Endothelial cell of umbilical vein (primary cell): ENCODE data around the gene BTF3L4. TPM values are rescaled to one million over a fixed set of nuclear protein-coding genes. Genes with fewer than 3 reads are reported as not detected.

ENCODE experiments used
- BruUV-seq: library from RNA; stranded (reverse); fragments of 400-500 nt; replicated peaks from 2 replicates; lab custom pipeline; 2021; lab: Mats Ljungman, UMichigan
- CTCF ChIA-PET: fragments of 300-600, 350-600 bp; sonication (Branson Sonifier 250); formaldehyde crosslinking; loops from one replicate; lab custom pipeline; 2021; ENCODE audit warnings: antibody characterized with exemption, inconsistent platforms; lab: Charles Lee
- POLR2A ChIA-PET: fragments of 300-600, 350-600 bp; sonication (Branson Sonifier 250); formaldehyde crosslinking; loops from one replicate; lab custom pipeline; 2021; ENCODE audit warnings: antibody characterized with exemption, inconsistent platforms; lab: Charles Lee
- DNase-seq: peaks from one replicate; pipeline ENCODE4 v3.0.0-alpha.2; 2011; ENCODE audit warnings: low read depth, low spot score
- FAIRE-seq: peaks from 2 replicates; lab custom pipeline; 2011; peaks lifted over from hg19 to GRCh38; lab: Jason Lieb, UNC
- H2AFZ ChIP-seq: 2 replicates; pipeline ENCODE4 v1.6.0; 2012; ENCODE audit warnings: low read depth, low read length, control low read depth, inconsistent platforms
- H3K27ac ChIP-seq: 2 replicates; pipeline ENCODE4 v1.5.1; 2011; ENCODE audit warnings: low read depth, mild to moderate bottlenecking, control low read depth, low read length, moderate library complexity; ENCODE audit not compliant: insufficient read depth
- H3K27me3 ChIP-seq, 2 experiments: 2 replicates each; pipeline versions ENCODE4 v1.6.0 to v1.6.1; 2011; ENCODE audit warnings: low read length in 2 of 2, mixed read lengths in 1 of 2; ENCODE audit not compliant: control insufficient read depth in 2 of 2, insufficient read depth in 2 of 2
- H3K36me3 ChIP-seq, 2 experiments: 2 replicates in 1 of 2; 3 replicates in 1 of 2; pipeline ENCODE4 v1.5.1; 2011; ENCODE audit warnings: low read length in 2 of 2, mild to moderate bottlenecking in 1 of 2, moderate library complexity in 1 of 2; ENCODE audit not compliant: control insufficient read depth in 2 of 2, insufficient read depth in 2 of 2; ENCODE audit errors: extremely low read depth in 1 of 2
- H3K4me1 ChIP-seq: 3 replicates; pipeline ENCODE4 v1.5.1; 2011; ENCODE audit warnings: mild to moderate bottlenecking, low read length; ENCODE audit not compliant: control insufficient read depth, insufficient read depth; ENCODE audit errors: extremely low read depth
- H3K4me2 ChIP-seq: 2 replicates; pipeline ENCODE4 v1.6.1; 2011; ENCODE audit warnings: low read length, control low read depth, mixed read lengths; ENCODE audit not compliant: insufficient read depth
- H3K4me3 ChIP-seq, 3 experiments: fragments of 200-600 bp in 1 of 3; sonication (generic), shearing (Covaris generic) in 1 of 3; replicated peaks in 1 of 3; 2 replicates each; pipeline ENCODE4 v1.5.1; 2011 to 2016; ENCODE audit warnings: control low read depth in 3 of 3, low read length in 3 of 3, mild to moderate bottlenecking in 2 of 3, inconsistent platforms in 1 of 3, low read depth in 1 of 3, moderate library complexity in 1 of 3; ENCODE audit not compliant: insufficient read depth in 1 of 3
- H3K79me2 ChIP-seq: 2 replicates; pipeline ENCODE4 v1.6.0; 2012; ENCODE audit warnings: low read length, inconsistent platforms; ENCODE audit not compliant: control insufficient read depth, insufficient read depth
- H3K9ac ChIP-seq: replicated peaks from 2 replicates; pipeline ENCODE3; 2011; ENCODE audit warnings: low read length, control low read depth; ENCODE audit not compliant: insufficient read depth; ENCODE audit errors: extremely low read depth
- H3K9me1 ChIP-seq: replicated peaks from 3 replicates; pipeline ENCODE4 v1.6.0; 2011; ENCODE audit warnings: mild to moderate bottlenecking, low read length; ENCODE audit not compliant: control insufficient read depth, insufficient read depth; ENCODE audit errors: extremely low read depth
- H3K9me3 ChIP-seq: replicated peaks from 2 replicates; pipeline ENCODE4 v1.5.1; 2012; ENCODE audit warnings: low read length, inconsistent platforms; ENCODE audit not compliant: control insufficient read depth, insufficient read depth
- H4K20me1 ChIP-seq: replicated peaks from 2 replicates; pipeline ENCODE3; 2011; ENCODE audit warnings: mild to moderate bottlenecking, low read length; ENCODE audit not compliant: control insufficient read depth, insufficient read depth; ENCODE audit errors: extremely low read depth
- CTCF ChIP-seq, 2 donors: IDR thresholded peaks; 1 replicate in 1 of 2; 2 replicates in 1 of 2; pipeline ENCODE4 v1.5.1; 2011; ENCODE audit warnings: low read length in 2 of 2, mild to moderate bottlenecking in 2 of 2, moderate library complexity in 2 of 2, control low read depth in 1 of 2, inconsistent platforms in 1 of 2, low read depth in 1 of 2; ENCODE audit not compliant: insufficient read depth in 1 of 2; ENCODE audit errors: extremely low read depth in 1 of 2
- EZH2 ChIP-seq: IDR thresholded peaks from 2 replicates; pipeline ENCODE4 v1.6.1; 2012; ENCODE audit warnings: borderline replicate concordance, low read depth, mild to moderate bottlenecking, moderate library complexity, low read length, inconsistent platforms; ENCODE audit not compliant: severe bottlenecking
- FOS ChIP-seq: IDR thresholded peaks from 2 replicates; pipeline ENCODE4 v1.6.1; 2011; ENCODE audit warnings: mild to moderate bottlenecking, low read length, moderate library complexity, borderline replicate concordance; ENCODE audit not compliant: insufficient read depth
- GATA2 ChIP-seq: IDR thresholded peaks from 2 replicates; pipeline ENCODE4 v1.7.0; 2011; ENCODE audit warnings: low read depth, mild to moderate bottlenecking, moderate library complexity, mixed read lengths, low read length; ENCODE audit not compliant: insufficient read length, insufficient read depth
- JUN ChIP-seq: IDR thresholded peaks from 2 replicates; pipeline ENCODE4 v1.6.1; 2011; ENCODE audit warnings: borderline replicate concordance, low read depth; ENCODE audit not compliant: insufficient read length, insufficient read depth
- MAX ChIP-seq: IDR thresholded peaks from 2 replicates; pipeline ENCODE4 v1.6.1; 2011; ENCODE audit not compliant: insufficient read depth, insufficient read length
- MYC ChIP-seq: IDR thresholded peaks from one replicate; pipeline ENCODE4 v1.6.1; 2011; ENCODE audit warnings: mild to moderate bottlenecking, low read depth, low read length
- POLR2A ChIP-seq: IDR thresholded peaks from 2 replicates; pipeline ENCODE4 v1.6.1; 2012; ENCODE audit warnings: low read depth, mild to moderate bottlenecking, control low read depth, low read length
- POLR2AphosphoS5 ChIP-seq: IDR thresholded peaks from 2 replicates; pipeline ENCODE4 v1.6.1; 2012; ENCODE audit warnings: low read depth, mild to moderate bottlenecking, control low read depth, low read length, moderate library complexity; ENCODE audit not compliant: insufficient read depth
- dilution Hi-C: fragments of 300-500 bp; cut with MboI; formaldehyde crosslinking; loops from one replicate; pipeline ENCODE4 v1.15.0; 2019; ENCODE audit warnings: low sequenced_read_pairs; ENCODE audit not compliant: extremely low pct_ligation_motif_present
- intact Hi-C: fragments of 100-400 bp; cut with micrococcal nuclease; formaldehyde crosslinking; loops from one replicate; pipeline ENCODE4 v1.10.0; 2022
- polyA plus RNA-seq, 4 experiments: library from polyadenylated mRNA; depleted of rRNA in 3 of 4; stranded (reverse) in 3 of 4; unstranded in 1 of 4; fragments of >200 nt; gene quantifications; 2 replicates each; pipeline versions ENCODE4 v1.2.1 to v1.2.3, GENCODE V29; 2011 to 2012; ENCODE audit warnings: missing spikeins in 1 of 4
- total RNA-seq: library from RNA; stranded (reverse); gene quantifications from 2 replicates; pipeline ENCODE4 v1.2.3, GENCODE V29; 2021

The BTF3L4 gene
- total and polyA plus RNA-seq, 2 donors (not counting 3 experiments of a cell fraction or from before 2014, with no cell fraction given), result 25.1 to 43.2 TPM

DNA sequence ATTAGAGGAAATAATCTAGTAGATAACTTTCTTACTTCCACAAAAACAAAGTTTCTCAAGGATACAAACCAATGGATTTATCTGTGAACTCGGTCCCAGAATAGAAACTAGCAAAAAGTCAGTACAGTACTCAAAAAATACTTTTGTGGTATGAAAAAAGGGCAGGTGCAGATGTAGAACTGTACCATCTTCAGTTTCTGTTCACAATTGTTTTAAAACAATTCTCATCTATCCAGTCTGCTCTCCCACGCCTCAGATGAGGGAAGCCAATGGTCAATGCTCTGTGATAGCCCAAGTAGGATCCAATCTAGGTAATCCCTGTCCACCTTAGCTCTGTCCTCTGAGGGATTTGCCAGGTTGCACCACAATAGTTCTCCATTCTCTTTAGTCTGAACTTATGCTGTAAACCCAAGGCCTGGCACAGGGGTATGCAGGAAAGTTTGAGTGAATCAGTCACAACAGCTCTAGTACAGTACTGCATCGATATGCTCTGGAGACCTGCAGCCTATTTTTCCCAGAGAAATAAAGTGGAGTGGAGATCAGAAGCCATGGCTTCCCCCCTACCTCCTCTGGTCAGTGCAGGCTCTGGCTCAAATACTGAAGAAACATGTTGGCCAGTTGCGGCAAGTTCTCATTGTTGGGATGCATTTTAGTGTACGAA is 23.8 kb upstream of the BTF3L4 start:
- Histone ChIP-seq H3K79me2 (peaks cover 26% of the 10 kb centered on the region), H4K20me1 (no peaks in the 10 kb centered on the region), H3K4me2 (peak overlapping the region; percentile 90), H3K9ac (peak overlapping the region; percentile 89), H3K9me3 (no peaks in the 10 kb centered on the region), H3K4me3 (peak overlapping the region; percentile 58 to 87 (median 79)), H3K36me3 (no peaks in the 10 kb centered on the region), H3K4me1 (peaks cover 21% of the 10 kb centered on the region), H3K27me3 (no peaks in the 10 kb centered on the region), H3K27ac (peak overlapping the region; percentile 70), H2AFZ (peak overlapping the region; percentile 82), H3K9me1 (no peaks in the 10 kb centered on the region)
- ChIA-PET CTCF (interaction anchor here (1.1 kb wide), 1 partner anchor 29 kb away, joined by 3 read pairs; no protein-coding TSS in a partner anchor), POLR2A (interaction anchor here (1.5 kb wide), 1 partner anchor 23 kb away, joined by 4 read pairs; the partner anchor contains the start of gene TXNDC12)
- TF ChIP-seq GATA2 (no peak), MYC (no peak), CTCF (IDR thresholded peaks at IDR 0.05; ENCODE audit: extremely low read depth in 1 of 2, insufficient read depth in 1 of 2, low read depth in 1 of 2, low read length in 2 of 2) (no peak), MAX (no peak), EZH2 (no peak), FOS (no peak), JUN (no peak), POLR2AphosphoS5 (no peak), POLR2A (no peak)
- DNase-seq, result no peak
- dilution Hi-C loops (no loop called here), intact Hi-C loops (no loop called here)
- BruUV-seq, result TSS peak; percentile 58
- no peak for FAIRE-seq
